ENCODE data around the gene MUC5B. TPM values are rescaled to one million over a fixed set of nuclear protein-coding genes. Genes with fewer than 3 reads are reported as not detected.
A peak's percentile ranks its signal among the peaks of the same experiment; 100 is the strongest.

The MUC5B gene
- total and polyA plus RNA-seq, 2 of the 13 experiments (the other 11 are each of a cell fraction or from before 2014, with no cell fraction given), result 0.01 TPM; not detected in 1

GRCh38 chr11:1309498-1310317 lies 86.8 kb downstream of the MUC5B start, which contains the start of gene TOLLIP (continued):
- TF ChIP-seq MAF1 (CRISPR knock-in tag; IDR thresholded peaks at IDR 0.05; ENCODE audit: borderline replicate concordance), result no peak
- TF ChIP-seq ZNF546 (CRISPR knock-in tag; conservative IDR thresholded peaks at IDR 0.05), result peak; percentile 84; the same call in 1 of the 2 replicates
- no peak for TF ChIP-seq TCF12 (IDR thresholded peaks at IDR 0.05)
- TF ChIP-seq TCF12 (CRISPR knock-in tag; IDR thresholded peaks at IDR 0.05), result no peak
- peak; percentile 46; the same call in 1 of the 2 replicates for TF ChIP-seq RXRB (CRISPR knock-in tag; IDR thresholded peaks at IDR 0.05; ENCODE audit: borderline replicate concordance)
- TF ChIP-seq NCOA1 (CRISPR knock-in tag; IDR thresholded peaks at IDR 0.05), result peak; percentile 75; the same call in 1 of the 2 replicates
- peak; percentile 90; the same call in 1 of the 2 replicates for TF ChIP-seq MTA1 (CRISPR knock-in tag; IDR thresholded peaks at IDR 0.05; ENCODE audit: borderline replicate concordance)
- no peak for TF ChIP-seq MLXIP (CRISPR knock-in tag; IDR thresholded peaks at IDR 0.05; ENCODE audit: borderline replicate concordance)
- TF ChIP-seq, protein P1, sequence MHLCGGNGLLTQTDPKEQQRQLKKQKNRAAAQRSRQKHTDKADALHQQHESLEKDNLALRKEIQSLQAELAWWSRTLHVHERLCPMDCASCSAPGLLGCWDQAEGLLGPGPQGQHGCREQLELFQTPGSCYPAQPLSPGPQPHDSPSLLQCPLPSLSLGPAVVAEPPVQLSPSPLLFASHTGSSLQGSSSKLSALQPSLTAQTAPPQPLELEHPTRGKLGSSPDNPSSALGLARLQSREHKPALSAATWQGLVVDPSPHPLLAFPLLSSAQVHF (CRISPR knock-in tag; IDR thresholded peaks at IDR 0.05), result peak; percentile 88
- TF ChIP-seq U2AF1 (optimal IDR thresholded peaks at IDR 0.05; ENCODE audit: low read depth, low read length), result no peak
- TF ChIP-seq NFE2L2 (IDR thresholded peaks at IDR 0.05; ENCODE audit: low read length), result no peak
- TF ChIP-seq, protein P2, sequence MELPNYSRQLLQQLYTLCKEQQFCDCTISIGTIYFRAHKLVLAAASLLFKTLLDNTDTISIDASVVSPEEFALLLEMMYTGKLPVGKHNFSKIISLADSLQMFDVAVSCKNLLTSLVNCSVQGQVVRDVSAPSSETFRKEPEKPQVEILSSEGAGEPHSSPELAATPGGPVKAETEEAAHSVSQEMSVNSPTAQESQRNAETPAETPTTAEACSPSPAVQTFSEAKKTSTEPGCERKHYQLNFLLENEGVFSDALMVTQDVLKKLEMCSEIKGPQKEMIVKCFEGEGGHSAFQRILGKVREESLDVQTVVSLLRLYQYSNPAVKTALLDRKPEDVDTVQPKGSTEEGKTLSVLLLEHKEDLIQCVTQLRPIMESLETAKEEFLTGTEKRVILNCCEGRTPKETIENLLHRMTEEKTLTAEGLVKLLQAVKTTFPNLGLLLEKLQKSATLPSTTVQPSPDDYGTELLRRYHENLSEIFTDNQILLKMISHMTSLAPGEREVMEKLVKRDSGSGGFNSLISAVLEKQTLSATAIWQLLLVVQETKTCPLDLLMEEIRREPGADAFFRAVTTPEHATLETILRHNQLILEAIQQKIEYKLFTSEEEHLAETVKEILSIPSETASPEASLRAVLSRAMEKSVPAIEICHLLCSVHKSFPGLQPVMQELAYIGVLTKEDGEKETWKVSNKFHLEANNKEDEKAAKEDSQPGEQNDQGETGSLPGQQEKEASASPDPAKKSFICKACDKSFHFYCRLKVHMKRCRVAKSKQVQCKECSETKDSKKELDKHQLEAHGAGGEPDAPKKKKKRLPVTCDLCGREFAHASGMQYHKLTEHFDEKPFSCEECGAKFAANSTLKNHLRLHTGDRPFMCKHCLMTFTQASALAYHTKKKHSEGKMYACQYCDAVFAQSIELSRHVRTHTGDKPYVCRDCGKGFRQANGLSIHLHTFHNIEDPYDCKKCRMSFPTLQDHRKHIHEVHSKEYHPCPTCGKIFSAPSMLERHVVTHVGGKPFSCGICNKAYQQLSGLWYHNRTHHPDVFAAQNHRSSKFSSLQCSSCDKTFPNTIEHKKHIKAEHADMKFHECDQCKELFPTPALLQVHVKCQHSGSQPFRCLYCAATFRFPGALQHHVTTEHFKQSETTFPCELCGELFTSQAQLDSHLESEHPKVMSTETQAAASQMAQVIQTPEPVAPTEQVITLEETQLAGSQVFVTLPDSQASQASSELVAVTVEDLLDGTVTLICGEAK (IDR thresholded peaks at IDR 0.05), result no peak
- TF ChIP-seq, protein P2 (CRISPR knock-in tag; IDR thresholded peaks at IDR 0.05), result peak; percentile 91
- TF ChIP-seq ZNF44 (CRISPR knock-in tag; IDR thresholded peaks at IDR 0.05), result no peak
- TF ChIP-seq THAP11 (CRISPR knock-in tag; IDR thresholded peaks at IDR 0.05), result peak; percentile 78
- no peak for TF ChIP-seq ZNF773 (CRISPR knock-in tag; IDR thresholded peaks at IDR 0.05; ENCODE audit: borderline replicate concordance)
- TF ChIP-seq MYC (CRISPR knock-in tag; IDR thresholded peaks at IDR 0.05; ENCODE audit: borderline replicate concordance), result peak; percentile 59; the same call in 1 of the 2 replicates
- TF ChIP-seq MLLT10 (CRISPR knock-in tag; IDR thresholded peaks at IDR 0.05), result no peak

All from HepG2 (cell line).